Ectodermal cell (in vitro differentiated cells): Measurements from ENCODE around the gene CSRNP3.
"Not testable (repeated sequence)": the region's sequence is repeated elsewhere in the genome, so short reads cannot be mapped to it uniquely, and the experiment has no call there.

Experiments
- H3K27ac ChIP-seq: 2 replicates; pipeline ENCODE4 v1.7.0; 2013; ENCODE audit warnings: mild to moderate bottlenecking, low read depth, low read length; ENCODE audit not compliant: insufficient read depth, poor library complexity, severe bottlenecking
- H3K27me3 ChIP-seq: 2 replicates; pipeline ENCODE4 v1.7.0; 2013; ENCODE audit warnings: mild to moderate bottlenecking, low read length; ENCODE audit not compliant: insufficient read depth, control insufficient read depth, poor library complexity, severe bottlenecking
- H3K36me3 ChIP-seq: one replicate; pipeline ENCODE4 v1.7.0; 2013; ENCODE audit warnings: low read length; ENCODE audit not compliant: control insufficient read depth, insufficient read depth
- H3K4me1 ChIP-seq: one replicate; pipeline ENCODE4 v1.7.0; 2013; ENCODE audit warnings: low read length; ENCODE audit not compliant: control insufficient read depth, insufficient read depth
- H3K4me3 ChIP-seq: 2 replicates; pipeline ENCODE4 v1.7.0; 2013; ENCODE audit warnings: low read depth, low read length, control low read depth; ENCODE audit not compliant: insufficient read depth
- H3K9me3 ChIP-seq: 2 replicates; pipeline ENCODE4 v1.7.0; 2013; ENCODE audit warnings: mild to moderate bottlenecking, low read length, moderate library complexity; ENCODE audit not compliant: control insufficient read depth
- WGBS, 2 experiments: methylation state at CpG; one replicate each; pipeline ENCODE4 v1.1.7; 2013; ENCODE audit warnings: missing lambda C conversion rate in 2 of 2; 5-methylcytosine and 5-hydroxymethylcytosine counted together

The CSRNP3 gene

GRCh38 chr2:165582409-165582808 lies 112.9 kb downstream of the CSRNP3 start:
- 89 to 96% methylated on average over 2 to 3 of the region's 3 CpGs for WGBS, 2 experiments
- Histone ChIP-seq H3K27ac (no peak overlapping the region), H3K9me3 (no peaks in the 10 kb centered on the region), H3K27me3 (no peaks in the 10 kb centered on the region), H3K36me3 (no peaks in the 10 kb centered on the region), H3K4me1 (no peaks in the 10 kb centered on the region), H3K4me3 (no peak overlapping the region)

DNA sequence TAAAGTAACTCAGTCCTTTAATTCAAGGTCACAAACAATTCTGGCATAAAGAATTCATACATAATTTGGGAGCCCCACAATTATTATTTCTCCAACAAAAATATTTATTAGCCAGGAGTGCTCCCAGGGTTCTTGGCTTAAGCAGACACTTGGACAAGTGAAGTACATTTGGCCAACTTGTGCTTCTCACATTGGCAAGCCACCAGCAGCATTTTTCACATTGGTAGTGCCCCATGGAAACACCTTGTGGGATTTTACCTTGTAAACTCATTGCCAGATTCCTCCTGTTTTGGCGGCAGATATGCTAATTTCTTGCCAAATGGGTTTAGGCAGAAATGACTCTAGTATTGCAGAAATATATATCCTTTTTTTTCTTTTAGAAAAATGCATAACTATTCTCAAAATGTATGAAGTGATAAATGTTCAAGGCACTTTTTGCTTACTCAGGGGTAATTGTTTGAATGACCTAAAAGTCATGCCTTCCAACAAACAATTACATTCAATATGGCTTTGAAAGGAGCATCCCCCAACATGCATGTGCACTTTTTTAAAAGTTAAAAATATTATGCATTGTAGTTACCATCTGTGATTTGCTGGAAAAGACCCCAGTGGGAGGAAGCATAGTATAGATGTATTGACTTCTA lies 113.5 kb downstream of the CSRNP3 start:
- no peaks in the 10 kb centered on the region for H3K4me1 ChIP-seq
- H3K9me3 ChIP-seq: no peaks in the 10 kb centered on the region
- no peaks in the 10 kb centered on the region for H3K36me3 ChIP-seq
- WGBS, 2 experiments: 88 to 100% methylated on average over 1 of the region's 1 CpG
- no peak overlapping the region for H3K4me3 ChIP-seq
- no peaks in the 10 kb centered on the region for H3K27me3 ChIP-seq
- no peak overlapping the region for H3K27ac ChIP-seq

DNA sequence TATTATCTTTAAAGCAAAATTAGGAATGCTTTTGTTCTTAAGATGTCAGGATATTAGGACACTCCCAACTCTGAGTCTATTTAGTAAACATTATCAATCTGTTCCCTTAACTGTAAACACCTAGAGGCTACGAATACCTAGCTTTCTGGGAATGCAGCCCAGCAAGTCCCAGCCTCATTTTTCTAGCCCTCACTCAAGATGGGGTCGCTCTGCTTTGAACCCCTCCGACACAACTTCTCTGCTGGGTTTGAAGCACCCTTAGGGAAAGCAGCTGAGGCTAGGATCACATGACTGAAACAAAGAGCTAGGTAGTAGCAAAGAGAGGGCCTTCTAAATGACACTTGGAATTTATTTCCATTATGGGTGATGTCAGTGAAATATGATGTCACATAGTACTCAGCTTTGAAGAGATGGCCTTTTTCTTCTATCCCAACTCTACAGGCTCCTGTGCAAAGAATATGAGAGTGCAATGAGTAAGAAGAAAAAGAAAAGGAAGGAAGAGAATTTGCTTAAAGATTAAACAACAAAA lies 114.7 kb downstream of the CSRNP3 start:
- WGBS, 2 experiments: 95 to 96% methylated on average over 3 of the region's 3 CpGs
- no peak overlapping the region for H3K4me3 ChIP-seq
- no peaks in the 10 kb centered on the region for H3K36me3 ChIP-seq
- no peaks in the 10 kb centered on the region for H3K27me3 ChIP-seq
- H3K9me3 ChIP-seq: no peaks in the 10 kb centered on the region
- H3K27ac ChIP-seq: no peak overlapping the region
- H3K4me1 ChIP-seq: no peaks in the 10 kb centered on the region

- H3K27me3 ChIP-seq: no peaks in the 10 kb centered on the region
- WGBS, 2 experiments: 85 to 95% methylated on average over 1 to 3 of the region's 3 CpGs
- H3K27ac ChIP-seq: no peak overlapping the region
- no peaks in the 10 kb centered on the region for H3K9me3 ChIP-seq
- peaks cover 4% of the 10 kb centered on the region for H3K36me3 ChIP-seq
- no peak overlapping the region for H3K4me3 ChIP-seq
- no peaks in the 10 kb centered on the region for H3K4me1 ChIP-seq
Measured at GRCh38 chr2:165586019-165586418, 116.5 kb downstream of the CSRNP3 start.

GRCh38 chr2:165587335-165587938 lies 117.9 kb downstream of the CSRNP3 start:
- no peak overlapping the region for H3K27ac ChIP-seq
- no peaks in the 10 kb centered on the region for H3K4me1 ChIP-seq
- H3K4me3 ChIP-seq: no peak overlapping the region
- H3K9me3 ChIP-seq: no peaks in the 10 kb centered on the region
- no peaks in the 10 kb centered on the region for H3K27me3 ChIP-seq
- 98 to 99% methylated on average over 3 of the region's 4 CpGs for WGBS, 2 experiments
- H3K36me3 ChIP-seq: peaks cover 11% of the 10 kb centered on the region

DNA sequence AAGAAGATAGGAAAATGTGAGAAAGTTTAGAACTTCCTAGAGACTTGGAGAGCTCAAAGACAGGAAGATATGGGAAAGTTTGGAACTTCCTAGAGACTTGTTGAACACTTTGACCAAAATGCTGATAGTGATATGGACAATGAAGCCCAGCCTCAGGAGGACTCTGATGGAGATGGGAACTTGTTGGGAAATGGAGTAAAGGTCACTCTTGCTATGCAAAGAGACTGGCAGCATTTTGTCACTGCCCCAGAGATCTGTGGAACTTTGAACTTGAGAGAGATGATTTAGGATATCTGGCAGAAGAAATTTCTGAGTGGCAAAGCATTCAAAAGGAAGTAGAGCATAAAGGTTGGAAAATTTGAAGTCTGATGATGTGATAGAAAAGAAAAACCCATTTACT lies 121.5 kb downstream of the CSRNP3 start:
- not testable (repeated sequence) for H3K4me1 ChIP-seq, H3K9me3 ChIP-seq, H3K27me3 ChIP-seq, H3K27ac ChIP-seq, H3K4me3 ChIP-seq
- H3K36me3 ChIP-seq: peaks cover 11% of the 10 kb centered on the region

DNA sequence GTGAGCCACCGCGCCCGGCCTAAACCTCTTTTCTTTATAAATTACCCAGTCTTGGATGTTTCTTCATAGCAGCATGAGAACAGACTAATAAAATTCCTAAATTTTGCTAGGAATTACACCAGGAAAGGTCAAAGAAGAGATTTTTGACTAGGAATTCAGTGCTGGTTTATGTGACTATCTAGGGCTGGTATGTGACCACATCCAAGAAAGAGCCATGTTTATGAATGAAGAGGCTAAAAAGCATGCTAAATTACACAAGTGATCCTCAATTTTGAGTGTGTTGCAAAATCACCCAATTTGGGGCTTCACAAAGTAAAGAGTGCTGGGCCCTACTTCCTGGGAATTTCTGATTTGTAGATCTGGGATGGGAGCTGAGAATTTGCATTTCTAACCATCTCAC lies 123.6 kb downstream of the CSRNP3 start:
- Histone ChIP-seq H3K27ac (no peak overlapping the region), H3K4me1 (no peaks in the 10 kb centered on the region), H3K9me3 (no peaks in the 10 kb centered on the region), H3K36me3 (peaks cover 11% of the 10 kb centered on the region), H3K27me3 (no peaks in the 10 kb centered on the region), H3K4me3 (no peak overlapping the region)
- 97 to 98% methylated on average over 3 of the region's 3 CpGs for WGBS, 2 experiments

- no peak overlapping the region for H3K27ac ChIP-seq
- H3K9me3 ChIP-seq: no peaks in the 10 kb centered on the region
- WGBS, 2 experiments: 80 to 95% methylated on average over 1 of the region's 1 CpG
- peaks cover 11% of the 10 kb centered on the region for H3K36me3 ChIP-seq
- H3K4me3 ChIP-seq: no peak overlapping the region
- H3K27me3 ChIP-seq: no peaks in the 10 kb centered on the region
- no peaks in the 10 kb centered on the region for H3K4me1 ChIP-seq
Measured at GRCh38 chr2:165594231-165594934, 124.9 kb downstream of the CSRNP3 start.

- Histone ChIP-seq H3K4me3 (no peak overlapping the region), H3K27ac (no peak overlapping the region), H3K4me1 (no peaks in the 10 kb centered on the region), H3K9me3 (no peaks in the 10 kb centered on the region), H3K27me3 (no peaks in the 10 kb centered on the region), H3K36me3 (peaks cover 11% of the 10 kb centered on the region)
- WGBS, 2 experiments: 89 to 90% methylated on average over 6 of the region's 6 CpGs
Measured at GRCh38 chr2:165594935-165595255, 125.4 kb downstream of the CSRNP3 start.

- Histone ChIP-seq H3K27me3 (no peaks in the 10 kb centered on the region), H3K4me3 (no peak overlapping the region), H3K36me3 (peaks cover 1% of the 10 kb centered on the region), H3K27ac (no peak overlapping the region), H3K4me1 (no peaks in the 10 kb centered on the region), H3K9me3 (no peaks in the 10 kb centered on the region)
- 83 to 100% methylated on average over 1 of the region's 3 CpGs for WGBS, 2 experiments
Measured at GRCh38 chr2:165596788-165597187, 127.3 kb downstream of the CSRNP3 start.
